Panc1 (cell line): Measurements from ENCODE around the gene PRDX5. TPM values are rescaled to one million over a fixed set of nuclear protein-coding genes. Genes with fewer than 3 reads are reported as not detected.

Experiments
- ATAC-seq: fragments of 200-7000 bp; cut with Tn5 transposase; 2 replicates; pipeline ENCODE4 v1.9.1; 2020; ENCODE audit warnings: mild to moderate bottlenecking, moderate library complexity
- BruUV-seq: library from RNA; stranded (reverse); fragments of 400-500 nt; replicated peaks from 2 replicates; lab custom pipeline; 2021; lab: Mats Ljungman, UMichigan
- CTCF ChIA-PET: fragments of 300-600 bp; sonication (Branson Sonifier 250); formaldehyde crosslinking; loops from one replicate; lab custom pipeline; 2022; ENCODE audit warnings: antibody characterized with exemption; lab: Charles Lee
- POLR2A ChIA-PET: fragments of 300-600 bp; sonication (Branson Sonifier 250); formaldehyde crosslinking; loops from one replicate; lab custom pipeline; 2022; ENCODE audit warnings: antibody characterized with exemption; lab: Charles Lee
- DNase-seq: peaks from one replicate; pipeline ENCODE4 v3.0.0-alpha.2; 2010; ENCODE audit warnings: low read depth, low spot score
- H3K27ac ChIP-seq: 2 replicates; pipeline ENCODE4 v1.5.1; 2011; ENCODE audit warnings: mild to moderate bottlenecking, low read length, inconsistent platforms
- H3K27me3 ChIP-seq: fragments of 200-500 bp; sonication (Bioruptor generic); 2 replicates; pipeline ENCODE4 v1.6.0; 2014; ENCODE audit warnings: low read length, inconsistent platforms; ENCODE audit not compliant: control insufficient read depth, insufficient read depth
- H3K36me3 ChIP-seq: fragments of 200-500 bp; sonication (Bioruptor generic); 2 replicates; pipeline ENCODE4 v1.5.1; 2014; ENCODE audit warnings: inconsistent platforms, mild to moderate bottlenecking, low read length, moderate library complexity; ENCODE audit not compliant: control insufficient read depth, insufficient read depth
- H3K4me1 ChIP-seq: 2 replicates; pipeline ENCODE4 v1.5.1; 2011; ENCODE audit warnings: inconsistent platforms, mild to moderate bottlenecking, low read length, moderate library complexity; ENCODE audit not compliant: control insufficient read depth, insufficient read depth
- H3K4me3 ChIP-seq, 2 experiments: 2 replicates each; pipeline ENCODE4 v1.5.1; 2011 to 2012; ENCODE audit warnings: low read depth in 2 of 2, low read length in 2 of 2, mild to moderate bottlenecking in 2 of 2, inconsistent platforms in 1 of 2, moderate library complexity in 1 of 2
- H3K9me3 ChIP-seq: fragments of 200-500 bp; sonication (Bioruptor generic); 2 replicates; pipeline ENCODE4 v1.5.1; 2014; ENCODE audit warnings: low read depth, mild to moderate bottlenecking, inconsistent platforms, low read length, moderate library complexity; ENCODE audit not compliant: control insufficient read depth, insufficient read depth
- CTCF ChIP-seq: fragments of 450-650 bp; IDR thresholded peaks from 2 replicates; pipeline ENCODE4 v1.5.1; 2017; ENCODE audit warnings: mild to moderate bottlenecking
- POLR2AphosphoS5 ChIP-seq: IDR thresholded peaks from 2 replicates; pipeline ENCODE4 v1.6.1; 2012; ENCODE audit warnings: mild to moderate bottlenecking, low read depth, low read length, moderate library complexity
- SIN3A ChIP-seq: IDR thresholded peaks from 2 replicates; pipeline ENCODE4 v1.6.1; 2012; ENCODE audit warnings: low read depth, mild to moderate bottlenecking, low read length, moderate library complexity, borderline replicate concordance; ENCODE audit not compliant: insufficient read depth
- TCF7L2 ChIP-seq: IDR thresholded peaks from 2 replicates; pipeline ENCODE4 v1.6.1; 2011; ENCODE audit warnings: mild to moderate bottlenecking, low read depth, low read length, inconsistent platforms
- in situ Hi-C: cut with HindIII; loops from 2 replicates; pipeline ENCODE4 v1.10.0; 2016; ENCODE audit warnings: low sequenced_read_pairs, low pct_unique_long_range_greater_than_20kb
- intact Hi-C: fragments of 100-400 bp; cut with micrococcal nuclease; formaldehyde crosslinking; loops from one replicate; pipeline ENCODE4 v1.10.0; 2022; ENCODE audit not compliant: unreplicated experiment
- total RNA-seq: library from RNA; stranded (reverse); gene quantifications from one replicate; pipeline ENCODE4 v1.2.1, GENCODE V29; 2021; ENCODE audit not compliant: unreplicated experiment
- TF ChIP-seq, protein P1 (sequence below), 2 experiments: IDR thresholded peaks; 2 replicates each; pipeline ENCODE4 v1.6.1; 2011 to 2012; ENCODE audit warnings: low read depth in 2 of 2, control low read depth in 1 of 2, low read length in 1 of 2, mild to moderate bottlenecking in 1 of 2, moderate library complexity in 1 of 2; ENCODE audit not compliant: insufficient read depth in 1 of 2

Gene PRDX5
- total RNA-seq, 1 experiment from 2014 or later, result 492 TPM

- intact Hi-C loops (no loop called here), in situ Hi-C loops (no loop called here)
- peaks cover 11% of the 10 kb centered on the region for H3K4me1 ChIP-seq
- no TSS peak for BruUV-seq
- ChIA-PET POLR2A (interaction anchor here (0.7 kb wide), 1 partner anchor 11 kb away, joined by 4 read pairs; no protein-coding TSS in a partner anchor), CTCF (interaction anchor here (0.8 to 1.4 kb wide), 3 partner anchors 9 to 57 kb away, joined by 3 to 12 read pairs (median 6); partner anchors contain the start of gene CATSPERZ)
- H3K36me3 ChIP-seq, result no peaks in the 10 kb centered on the region
- H3K27ac ChIP-seq, result no peak overlapping the region
- H3K9me3 ChIP-seq, result no peaks in the 10 kb centered on the region
- TF ChIP-seq POLR2AphosphoS5, result no peak
- TF ChIP-seq, protein P1, sequence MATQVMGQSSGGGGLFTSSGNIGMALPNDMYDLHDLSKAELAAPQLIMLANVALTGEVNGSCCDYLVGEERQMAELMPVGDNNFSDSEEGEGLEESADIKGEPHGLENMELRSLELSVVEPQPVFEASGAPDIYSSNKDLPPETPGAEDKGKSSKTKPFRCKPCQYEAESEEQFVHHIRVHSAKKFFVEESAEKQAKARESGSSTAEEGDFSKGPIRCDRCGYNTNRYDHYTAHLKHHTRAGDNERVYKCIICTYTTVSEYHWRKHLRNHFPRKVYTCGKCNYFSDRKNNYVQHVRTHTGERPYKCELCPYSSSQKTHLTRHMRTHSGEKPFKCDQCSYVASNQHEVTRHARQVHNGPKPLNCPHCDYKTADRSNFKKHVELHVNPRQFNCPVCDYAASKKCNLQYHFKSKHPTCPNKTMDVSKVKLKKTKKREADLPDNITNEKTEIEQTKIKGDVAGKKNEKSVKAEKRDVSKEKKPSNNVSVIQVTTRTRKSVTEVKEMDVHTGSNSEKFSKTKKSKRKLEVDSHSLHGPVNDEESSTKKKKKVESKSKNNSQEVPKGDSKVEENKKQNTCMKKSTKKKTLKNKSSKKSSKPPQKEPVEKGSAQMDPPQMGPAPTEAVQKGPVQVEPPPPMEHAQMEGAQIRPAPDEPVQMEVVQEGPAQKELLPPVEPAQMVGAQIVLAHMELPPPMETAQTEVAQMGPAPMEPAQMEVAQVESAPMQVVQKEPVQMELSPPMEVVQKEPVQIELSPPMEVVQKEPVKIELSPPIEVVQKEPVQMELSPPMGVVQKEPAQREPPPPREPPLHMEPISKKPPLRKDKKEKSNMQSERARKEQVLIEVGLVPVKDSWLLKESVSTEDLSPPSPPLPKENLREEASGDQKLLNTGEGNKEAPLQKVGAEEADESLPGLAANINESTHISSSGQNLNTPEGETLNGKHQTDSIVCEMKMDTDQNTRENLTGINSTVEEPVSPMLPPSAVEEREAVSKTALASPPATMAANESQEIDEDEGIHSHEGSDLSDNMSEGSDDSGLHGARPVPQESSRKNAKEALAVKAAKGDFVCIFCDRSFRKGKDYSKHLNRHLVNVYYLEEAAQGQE (IDR thresholded peaks at IDR 0.05; ENCODE audit: insufficient read depth in 1 of 2, low read depth in 2 of 2, low read length in 1 of 2), result no peak
- TF ChIP-seq CTCF, result no peak
- TF ChIP-seq SIN3A, result no peak
- no peak for TF ChIP-seq TCF7L2
- H3K27me3 ChIP-seq, result no peaks in the 10 kb centered on the region; the same call in none of the 2 replicates
- ATAC-seq (peak; percentile 23; the same call in 1 of the 2 replicates), DNase-seq (no peak)
- H3K4me3 ChIP-seq, result peak overlapping the region; percentile 11 to 37; a peak in 3 of 4 replicates
These were observed 26.0 kb upstream of the PRDX5 start for GRCh38 chr11:64291752-64292459.

DNA sequence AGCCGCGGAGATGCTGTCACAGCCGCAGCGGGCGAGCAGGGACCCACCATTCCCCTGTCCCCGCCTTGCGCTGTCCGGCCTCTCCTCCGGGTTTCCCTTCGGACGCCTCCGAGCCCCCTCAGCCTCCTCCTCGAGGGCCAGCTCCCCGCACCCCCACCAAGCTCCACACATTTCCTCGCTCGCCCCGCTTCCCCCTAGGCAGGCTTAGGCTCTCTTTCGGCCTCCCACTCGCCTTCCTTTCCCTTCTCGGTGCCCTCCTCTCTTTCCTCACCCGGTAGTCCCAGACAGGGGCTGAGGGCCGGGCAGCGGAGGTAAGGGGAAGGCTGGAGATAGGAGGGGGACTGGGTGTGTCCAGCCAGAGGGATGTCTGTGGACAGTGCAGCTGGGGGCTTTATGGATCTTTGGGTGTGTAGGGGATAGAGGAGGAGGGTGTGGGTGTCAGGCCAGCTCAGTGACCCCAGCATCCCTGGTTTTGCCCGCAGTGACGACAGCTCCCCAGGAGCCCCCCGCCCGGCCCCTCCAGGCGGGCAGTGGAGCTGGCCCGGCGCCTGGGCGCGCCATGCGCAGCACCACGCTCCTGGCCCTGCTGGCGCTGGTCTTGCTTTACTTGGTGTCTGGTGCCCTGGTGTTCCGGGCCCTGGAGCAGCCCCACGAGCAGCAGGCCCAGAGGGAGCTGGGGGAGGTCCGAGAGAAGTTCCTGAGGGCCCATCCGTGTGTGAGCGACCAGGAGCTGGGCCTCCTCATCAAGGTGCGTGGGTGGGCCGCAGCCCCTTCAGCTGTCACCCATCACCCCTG is 25.3 kb upstream of the PRDX5 start:
- intact Hi-C loops (no loop called here), in situ Hi-C loops (no loop called here)
- BruUV-seq, result no TSS peak
- DNase-seq (no peak), ATAC-seq (no peak)
- Histone ChIP-seq H3K9me3 (no peaks in the 10 kb centered on the region), H3K4me3 (peak overlapping the region in 1 of 2 experiments; percentile 37; a peak in 1 of 4 replicates), H3K27me3 (no peaks in the 10 kb centered on the region; the same call in none of the 2 replicates), H3K4me1 (0 out of 2 replicates have a peak, but pooled peaks cover 6% of the 10 kb centered on the region), H3K27ac (no peak overlapping the region), H3K36me3 (no peaks in the 10 kb centered on the region)
- TF ChIP-seq, protein P1 (IDR thresholded peaks at IDR 0.05; ENCODE audit: insufficient read depth in 1 of 2, low read depth in 2 of 2, low read length in 1 of 2), result no peak
- no peak for TF ChIP-seq POLR2AphosphoS5
- TF ChIP-seq CTCF, result no peak
- TF ChIP-seq TCF7L2, result no peak
- no peak for TF ChIP-seq SIN3A
- POLR2A ChIA-PET, result no interaction called here
- CTCF ChIA-PET, result interaction anchor here (0.6 to 1.4 kb wide), 3 partner anchors 9 to 57 kb away, joined by 3 to 6 read pairs (median 3); no protein-coding TSS in a partner anchor
